Endothelial cell of umbilical vein (primary cell): ENCODE data around the gene METTL18.

Experiments used
- CTCF ChIP-seq, 2 donors: IDR thresholded peaks; 1 replicate in 1 of 2; 2 replicates in 1 of 2; pipeline ENCODE4 v1.5.1; 2011; ENCODE audit warnings: low read length in 2 of 2, mild to moderate bottlenecking in 2 of 2, moderate library complexity in 2 of 2, control low read depth in 1 of 2, inconsistent platforms in 1 of 2, low read depth in 1 of 2; ENCODE audit not compliant: insufficient read depth in 1 of 2; ENCODE audit errors: extremely low read depth in 1 of 2
- EZH2 ChIP-seq: IDR thresholded peaks from 2 replicates; pipeline ENCODE4 v1.6.1; 2012; ENCODE audit warnings: borderline replicate concordance, low read depth, mild to moderate bottlenecking, moderate library complexity, low read length, inconsistent platforms; ENCODE audit not compliant: severe bottlenecking

- TF ChIP-seq CTCF (IDR thresholded peaks at IDR 0.05; ENCODE audit: extremely low read depth in 1 of 2, insufficient read depth in 1 of 2, low read depth in 1 of 2, low read length in 2 of 2) (no peak), EZH2 (no peak)
Observed at GRCh38 chr1:169833179-169833901, 38.6 kb upstream of the METTL18 start.
